ENCODE measurements around the gene PRPH.
"Not testable (repeated sequence)": the region's sequence is repeated elsewhere in the genome, so short reads cannot be mapped to it uniquely, and the experiment has no call there.

The PRPH gene

DNA sequence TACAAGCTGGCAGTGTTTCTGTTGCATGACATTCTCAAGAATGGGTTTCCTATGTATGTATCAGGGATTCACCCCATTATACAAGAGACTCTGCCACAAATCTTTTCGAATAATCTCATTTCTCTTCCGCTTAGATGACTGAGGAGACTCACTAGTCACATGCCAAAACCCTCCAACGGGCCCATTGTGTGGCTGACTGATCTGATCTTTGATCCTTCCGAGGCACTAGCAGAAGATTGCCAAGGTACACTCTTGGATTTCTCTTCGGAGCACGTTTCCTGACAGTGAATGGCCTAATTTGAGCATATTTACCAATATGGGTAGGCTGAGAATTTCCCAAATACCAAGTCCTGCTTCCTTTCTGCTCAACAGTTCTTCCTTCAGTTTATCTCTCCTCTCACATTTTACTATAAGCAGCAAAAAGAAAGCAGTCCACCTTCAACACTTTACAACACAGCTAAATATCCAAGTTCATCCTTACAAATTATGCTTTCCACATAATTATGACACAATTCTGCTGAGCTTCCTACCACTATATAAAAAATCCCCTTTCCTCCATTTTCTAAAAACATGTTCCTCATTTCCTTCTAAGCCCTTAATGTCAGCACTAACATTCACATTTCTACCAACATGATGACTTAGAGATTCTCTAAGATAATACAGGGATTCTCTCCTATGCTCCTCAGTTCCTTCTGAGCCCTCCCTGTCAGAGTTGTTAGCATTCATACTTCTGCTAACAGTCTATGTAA is 11.0 kb downstream of the PRPH start:
- H3K27ac ChIP-seq (ENCODE audit: low read depth, low read length, severe bottlenecking), result no peak overlapping the region
- H3K4me1 ChIP-seq (ENCODE audit: control insufficient read depth, insufficient read depth, low read length, poor library complexity, severe bottlenecking), result no peaks in the 10 kb centered on the region
- H3K9me3 ChIP-seq (ENCODE audit: control insufficient read depth, low read length), result no peaks in the 10 kb centered on the region
- no peak overlapping the region for H3K4me3 ChIP-seq (ENCODE audit: extremely low read depth, insufficient read depth, low read length, poor library complexity, severe bottlenecking)
- WGBS, 2 experiments (ENCODE audit: insufficient coverage in 2 of 2), result 85 to 92% methylated on average over 6 of the region's 6 CpGs
- no peaks in the 10 kb centered on the region for H3K36me3 ChIP-seq (ENCODE audit: control insufficient read depth, insufficient read depth, low read length)

DNA sequence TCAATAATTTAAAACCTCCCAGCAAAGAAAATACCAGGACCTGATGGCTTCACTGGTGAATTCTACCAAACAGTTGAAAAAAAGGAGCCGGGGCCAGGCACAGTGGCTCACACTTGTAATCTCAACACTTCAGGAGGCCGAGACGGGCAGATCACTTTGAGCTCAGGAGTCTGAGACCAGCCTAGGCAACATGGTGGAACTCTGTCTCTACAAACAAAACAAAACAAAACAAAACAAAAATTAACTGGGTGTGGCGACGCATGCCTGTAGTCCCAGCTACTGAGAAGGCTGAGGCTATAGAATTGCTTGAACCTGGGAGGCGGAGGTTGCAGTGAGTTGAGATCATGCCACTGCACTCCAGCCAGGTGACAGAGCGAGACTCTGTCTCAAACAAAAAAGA is 14.4 kb downstream of the PRPH start:
- Histone ChIP-seq H3K4me3 (ENCODE audit: extremely low read depth, insufficient read depth, low read length, poor library complexity, severe bottlenecking) (no peak overlapping the region), H3K4me1 (ENCODE audit: control insufficient read depth, insufficient read depth, low read length, poor library complexity, severe bottlenecking) (no peaks in the 10 kb centered on the region), H3K9me3 (ENCODE audit: control insufficient read depth, low read length) (no peaks in the 10 kb centered on the region), H3K27ac (ENCODE audit: low read depth, low read length, severe bottlenecking) (no peak overlapping the region), H3K36me3 (ENCODE audit: control insufficient read depth, insufficient read depth, low read length) (no peaks in the 10 kb centered on the region)
- 80 to 86% methylated on average over 6 of the region's 7 CpGs for WGBS, 2 experiments (ENCODE audit: insufficient coverage in 2 of 2)

DNA sequence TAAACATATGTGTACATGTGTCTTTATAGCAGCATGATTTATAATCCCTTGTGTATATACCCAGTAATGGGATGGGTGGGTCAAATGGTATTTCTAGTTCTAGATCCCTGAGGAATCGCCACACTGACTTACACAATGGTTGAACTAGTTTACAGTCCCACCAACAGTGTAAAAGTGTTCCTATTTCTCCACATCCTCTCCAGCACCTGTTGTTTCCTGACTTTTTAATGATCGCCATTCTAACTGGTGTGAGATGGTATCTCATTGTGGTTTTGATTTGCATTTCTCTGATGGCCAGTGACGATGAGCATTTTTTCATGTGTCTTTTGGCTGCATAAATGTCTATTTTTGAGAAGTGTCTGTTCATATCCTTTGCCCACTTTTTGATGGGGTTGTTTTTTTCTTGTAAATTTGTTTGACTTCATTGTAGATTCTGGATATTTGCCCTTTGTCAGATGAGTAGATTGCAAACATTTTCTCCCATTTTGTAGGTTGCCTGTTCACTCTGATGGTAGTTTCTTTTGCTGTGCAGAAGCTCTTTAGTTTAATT is 15.6 kb downstream of the PRPH start:
- not testable (repeated sequence) for H3K4me3 ChIP-seq (ENCODE audit: extremely low read depth, insufficient read depth, low read length, poor library complexity, severe bottlenecking); H3K27ac ChIP-seq (ENCODE audit: low read depth, low read length, severe bottlenecking); H3K9me3 ChIP-seq (ENCODE audit: control insufficient read depth, low read length); H3K4me1 ChIP-seq (ENCODE audit: control insufficient read depth, insufficient read depth, low read length, poor library complexity, severe bottlenecking); H3K36me3 ChIP-seq (ENCODE audit: control insufficient read depth, insufficient read depth, low read length)
- no CpG with 5 or more reads among the region's 3 CpGs for WGBS, 2 experiments (ENCODE audit: insufficient coverage in 2 of 2)

DNA sequence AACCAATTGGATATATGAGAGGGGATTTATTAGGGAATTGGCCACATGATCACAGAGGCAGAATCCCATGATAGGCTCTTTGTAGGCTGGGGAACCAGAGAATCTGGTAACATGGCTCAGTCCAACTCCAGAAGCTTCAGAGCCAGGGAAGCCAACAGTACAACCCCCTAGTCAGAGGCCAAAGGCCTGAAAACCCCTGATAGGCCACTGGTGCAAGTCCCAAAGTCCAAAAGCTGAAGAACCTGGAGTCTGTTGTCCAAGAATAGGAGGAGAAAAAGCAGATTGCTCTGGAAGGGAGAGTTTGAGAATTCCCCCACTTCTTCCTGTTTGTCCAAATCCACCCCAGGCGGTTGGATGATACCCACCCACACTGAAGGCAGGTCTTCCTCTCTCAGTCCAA is 19.9 kb downstream of the PRPH start:
- Histone ChIP-seq H3K4me3 (ENCODE audit: extremely low read depth, insufficient read depth, low read length, poor library complexity, severe bottlenecking) (no peak overlapping the region), H3K36me3 (ENCODE audit: control insufficient read depth, insufficient read depth, low read length) (no peaks in the 10 kb centered on the region), H3K4me1 (ENCODE audit: control insufficient read depth, insufficient read depth, low read length, poor library complexity, severe bottlenecking) (no peaks in the 10 kb centered on the region), H3K9me3 (ENCODE audit: control insufficient read depth, low read length) (no peaks in the 10 kb centered on the region), H3K27ac (ENCODE audit: low read depth, low read length, severe bottlenecking) (no peak overlapping the region)
- WGBS, 2 experiments (ENCODE audit: insufficient coverage in 2 of 2), result 82% methylated on average over 1 of the region's 1 CpG; no CpG with 5 or more reads in 1 of the 2 experiments

DNA sequence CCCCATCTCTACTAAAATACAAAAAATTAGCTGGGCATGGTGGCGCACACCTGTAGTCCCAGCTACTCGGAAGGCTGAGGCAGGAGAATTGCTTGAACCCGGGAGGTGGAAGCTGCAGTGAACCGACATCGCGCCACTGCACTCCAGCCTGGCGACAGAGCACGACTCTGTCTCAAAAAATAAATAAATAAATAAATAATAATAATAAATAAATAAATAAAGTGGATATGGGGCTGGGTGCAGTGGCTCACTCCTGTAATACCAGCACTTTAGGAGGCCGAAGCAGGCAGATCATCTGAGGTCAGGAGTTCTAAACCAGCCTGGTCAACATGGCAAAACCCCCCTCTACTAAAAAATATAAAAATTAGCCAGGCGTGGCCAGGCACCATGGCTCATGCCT is 22.2 kb downstream of the PRPH start:
- H3K4me1 ChIP-seq (ENCODE audit: control insufficient read depth, insufficient read depth, low read length, poor library complexity, severe bottlenecking); H3K4me3 ChIP-seq (ENCODE audit: extremely low read depth, insufficient read depth, low read length, poor library complexity, severe bottlenecking); H3K36me3 ChIP-seq (ENCODE audit: control insufficient read depth, insufficient read depth, low read length); H3K9me3 ChIP-seq (ENCODE audit: control insufficient read depth, low read length); H3K27ac ChIP-seq (ENCODE audit: low read depth, low read length, severe bottlenecking): not testable (repeated sequence)
- WGBS, 2 experiments (ENCODE audit: insufficient coverage in 2 of 2), result 90 to 91% methylated on average over 5 of the region's 10 CpGs

DNA sequence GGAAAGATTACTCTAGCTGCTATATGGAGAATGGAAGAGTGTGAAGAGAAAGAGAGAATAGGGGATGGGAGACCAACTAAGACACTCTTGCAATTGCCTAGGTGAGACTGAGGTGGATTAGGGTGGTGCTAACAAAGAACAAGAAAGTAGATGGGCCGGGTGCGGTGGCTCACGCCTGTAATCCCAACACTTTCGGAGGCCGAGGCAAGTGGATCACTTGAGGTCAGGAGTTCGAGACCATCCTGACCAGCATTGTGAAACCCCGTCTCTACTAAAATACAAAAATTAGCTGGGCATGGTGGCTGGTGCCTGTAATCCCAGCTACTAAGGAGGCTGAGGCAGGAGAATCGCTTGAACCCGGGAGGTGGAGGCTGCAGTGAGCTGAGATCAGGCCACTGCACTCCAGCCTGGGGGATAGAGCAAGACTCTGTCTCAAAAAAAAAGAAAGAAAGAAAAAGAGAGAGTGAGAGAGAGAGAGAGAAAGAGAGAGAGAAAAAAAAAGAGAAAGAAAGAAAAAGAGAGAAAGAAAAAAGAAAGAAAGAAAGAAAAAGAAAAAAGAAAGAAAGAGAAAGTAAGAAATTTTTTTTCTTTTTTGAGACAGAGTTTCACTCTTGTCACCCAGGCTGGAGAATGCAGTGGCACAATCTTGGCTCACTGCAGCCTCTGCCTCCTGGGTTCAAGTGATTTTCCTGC is 25.6 kb downstream of the PRPH start:
- H3K27ac ChIP-seq (ENCODE audit: low read depth, low read length, severe bottlenecking); H3K4me3 ChIP-seq (ENCODE audit: extremely low read depth, insufficient read depth, low read length, poor library complexity, severe bottlenecking); H3K9me3 ChIP-seq (ENCODE audit: control insufficient read depth, low read length); H3K36me3 ChIP-seq (ENCODE audit: control insufficient read depth, insufficient read depth, low read length): not testable (repeated sequence)
- H3K4me1 ChIP-seq (ENCODE audit: control insufficient read depth, insufficient read depth, low read length, poor library complexity, severe bottlenecking), result peaks cover 11% of the 10 kb centered on the region
- WGBS, 2 experiments (ENCODE audit: insufficient coverage in 2 of 2), result 86 to 92% methylated on average over 9 of the region's 9 CpGs

DNA sequence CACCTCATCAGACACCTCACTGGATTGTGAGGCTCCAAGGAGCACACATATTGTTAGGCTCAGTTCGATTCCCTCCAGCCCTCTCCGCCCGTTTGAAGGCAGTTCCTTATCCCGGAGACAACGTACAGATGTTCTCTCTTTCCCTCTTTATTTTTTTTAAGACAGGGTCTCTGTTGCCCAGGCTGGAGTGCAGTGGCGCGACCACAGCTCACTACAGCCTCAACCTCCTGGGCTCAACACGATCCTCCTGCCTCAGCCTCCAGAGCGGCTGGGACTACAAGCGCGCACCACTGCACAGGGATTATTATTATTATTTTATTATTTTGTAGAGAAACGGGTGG is 27.4 kb downstream of the PRPH start:
- Histone ChIP-seq H3K27ac (ENCODE audit: low read depth, low read length, severe bottlenecking) (no peak overlapping the region), H3K4me1 (ENCODE audit: control insufficient read depth, insufficient read depth, low read length, poor library complexity, severe bottlenecking) (peaks cover 11% of the 10 kb centered on the region), H3K4me3 (ENCODE audit: extremely low read depth, insufficient read depth, low read length, poor library complexity, severe bottlenecking) (peak overlapping the region; percentile 70), H3K36me3 (ENCODE audit: control insufficient read depth, insufficient read depth, low read length) (peaks cover 26% of the 10 kb centered on the region), H3K9me3 (ENCODE audit: control insufficient read depth, low read length) (no peaks in the 10 kb centered on the region)
- WGBS, 2 experiments (ENCODE audit: insufficient coverage in 2 of 2), result 40 to 53% methylated on average over 5 to 8 of the region's 12 CpGs

DNA sequence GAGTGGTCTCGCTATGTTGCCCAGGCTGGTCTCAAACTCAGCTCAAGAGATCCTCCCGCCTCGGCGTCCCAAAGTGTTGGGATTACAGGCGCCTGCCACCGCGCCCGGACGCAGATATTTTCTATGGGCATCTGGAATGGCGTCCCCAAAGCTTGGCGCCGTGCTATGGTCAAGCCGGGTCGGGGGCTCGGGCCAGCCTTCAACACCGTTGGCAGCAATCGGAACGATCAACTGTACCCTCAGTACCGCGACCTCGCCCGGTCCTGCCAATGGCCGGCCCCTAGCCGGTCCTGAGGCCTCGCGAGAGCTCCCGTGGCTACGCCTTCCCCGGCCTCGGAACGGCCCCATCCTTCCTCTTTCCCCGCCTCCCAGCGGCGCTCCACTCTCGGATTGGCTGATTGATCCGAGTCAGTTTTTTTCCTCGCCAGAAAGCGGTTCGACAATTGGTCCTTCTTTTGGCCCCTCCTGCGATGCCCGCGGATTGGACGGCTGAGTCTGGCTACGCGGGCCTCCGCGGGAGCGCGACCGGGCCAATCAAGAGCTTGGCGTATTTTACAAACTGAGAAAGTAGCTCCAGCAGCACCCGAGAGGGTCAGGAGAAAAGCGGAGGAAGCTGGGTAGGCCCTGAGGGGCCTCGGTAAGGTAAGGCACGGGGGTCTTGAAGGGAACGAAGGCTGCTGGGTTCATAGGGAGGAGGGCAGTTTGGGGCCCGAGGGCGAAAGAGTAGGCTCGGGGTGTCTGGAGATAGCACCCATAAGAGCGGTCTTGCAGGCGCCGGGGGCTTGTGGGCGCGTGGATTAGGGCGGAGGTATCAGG is 28.0 kb downstream of the PRPH start, which contains the start of gene TROAP:
Gene TROAP, plus strand, starts transcription at position 548 of the 816 bp plus-strand sequence. CDS start 354 bp downstream, outside the sequence.
- H3K27ac ChIP-seq (ENCODE audit: low read depth, low read length, severe bottlenecking), result no peak within 1 kb of the TSS
- H3K4me3 ChIP-seq (ENCODE audit: extremely low read depth, insufficient read depth, low read length, poor library complexity, severe bottlenecking), result peak within 1 kb of the TSS; percentile 70
- H3K9me3 ChIP-seq (ENCODE audit: control insufficient read depth, low read length), result no peaks in the 10 kb centered on the region
- WGBS, 2 experiments (ENCODE audit: insufficient coverage in 2 of 2), result 1% methylated on average over 56 to 65 of the region's 65 CpGs
- H3K36me3 ChIP-seq (ENCODE audit: control insufficient read depth, insufficient read depth, low read length), result peaks cover 29% of the 10 kb centered on the region
- peaks cover 11% of the 10 kb centered on the region for H3K4me1 ChIP-seq (ENCODE audit: control insufficient read depth, insufficient read depth, low read length, poor library complexity, severe bottlenecking)

DNA sequence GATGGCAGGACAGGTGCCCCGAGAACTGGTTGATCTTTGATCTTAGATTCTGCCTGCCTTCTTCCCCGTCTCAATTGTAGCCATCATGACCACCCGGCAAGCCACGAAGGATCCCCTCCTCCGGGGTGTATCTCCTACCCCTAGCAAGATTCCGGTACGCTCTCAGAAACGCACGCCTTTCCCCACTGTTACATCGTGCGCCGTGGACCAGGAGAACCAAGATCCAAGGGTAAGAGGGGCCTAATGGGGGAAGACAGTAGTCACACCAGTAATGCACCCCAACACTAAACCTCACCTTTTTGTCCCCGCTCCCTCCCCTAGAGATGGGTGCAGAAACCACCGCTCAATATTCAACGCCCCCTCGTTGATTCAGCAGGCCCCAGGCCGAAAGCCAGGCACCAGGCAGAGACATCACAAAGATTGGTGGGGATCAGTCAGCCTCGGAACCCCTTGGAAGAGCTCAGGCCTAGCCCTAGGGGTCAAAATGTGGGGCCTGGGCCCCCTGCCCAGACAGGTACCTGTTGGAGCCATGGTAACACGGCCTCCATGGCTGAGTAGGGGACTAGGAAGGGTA is 28.7 kb downstream of the PRPH start:
- Histone ChIP-seq H3K36me3 (ENCODE audit: control insufficient read depth, insufficient read depth, low read length) (peaks cover 31% of the 10 kb centered on the region), H3K4me1 (ENCODE audit: control insufficient read depth, insufficient read depth, low read length, poor library complexity, severe bottlenecking) (peaks cover 11% of the 10 kb centered on the region), H3K9me3 (ENCODE audit: control insufficient read depth, low read length) (no peaks in the 10 kb centered on the region), H3K27ac (ENCODE audit: low read depth, low read length, severe bottlenecking) (no peak overlapping the region), H3K4me3 (ENCODE audit: extremely low read depth, insufficient read depth, low read length, poor library complexity, severe bottlenecking) (peak overlapping the region; percentile 70)
- WGBS, 2 experiments (ENCODE audit: insufficient coverage in 2 of 2), result 20 to 23% methylated on average over 8 to 11 of the region's 19 CpGs

DNA sequence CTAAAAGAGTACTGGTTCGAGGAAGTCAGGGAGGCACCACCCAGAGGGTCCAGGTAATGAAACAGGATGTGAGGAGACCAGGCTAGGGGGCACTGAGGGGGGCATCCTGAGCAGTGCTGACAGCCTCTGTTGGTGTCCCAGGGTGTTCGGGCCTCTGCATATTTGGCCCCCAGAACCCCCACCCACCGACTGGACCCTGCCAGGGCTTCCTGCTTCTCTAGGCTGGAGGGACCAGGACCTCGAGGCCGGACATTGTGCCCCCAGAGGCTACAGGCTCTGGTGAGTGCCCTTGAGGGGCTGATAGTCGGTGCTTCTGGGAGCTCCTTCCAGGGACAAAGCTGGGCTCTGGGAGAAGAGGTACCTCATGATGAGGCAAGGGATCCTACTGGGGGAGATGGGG is 30.7 kb downstream of the PRPH start:
- WGBS, 2 experiments (ENCODE audit: insufficient coverage in 2 of 2), result 94 to 98% methylated on average over 4 to 6 of the region's 6 CpGs
- Histone ChIP-seq H3K9me3 (ENCODE audit: control insufficient read depth, low read length) (no peaks in the 10 kb centered on the region), H3K27ac (ENCODE audit: low read depth, low read length, severe bottlenecking) (no peak overlapping the region), H3K4me1 (ENCODE audit: control insufficient read depth, insufficient read depth, low read length, poor library complexity, severe bottlenecking) (peaks cover 11% of the 10 kb centered on the region), H3K36me3 (ENCODE audit: control insufficient read depth, insufficient read depth, low read length) (peaks cover 50% of the 10 kb centered on the region), H3K4me3 (ENCODE audit: extremely low read depth, insufficient read depth, low read length, poor library complexity, severe bottlenecking) (no peak overlapping the region)
